NCI-H1930 (cell line): ENCODE results near the gene PLCL1.
A peak's percentile ranks its signal among the peaks of the same experiment; 100 is the strongest.

ENCODE experiments used
- DNase-seq, 2 experiments: peaks; one replicate each; lab custom pipeline; 2025; lab: John Stamatoyannopoulos, UW

The PLCL1 gene

GRCh38 chr2:198116756-198117155, 312.4 kb downstream of the PLCL1 start:
- DNase-seq, result no peak

GRCh38 chr2:198117406-198118041, 313.1 kb downstream of the PLCL1 start:
- no peak for DNase-seq

GRCh38 chr2:198127627-198128026, 323.2 kb downstream of the PLCL1 start:
- peak; percentile 11 to 27 for DNase-seq

- DNase-seq, result no peak
Measured at GRCh38 chr2:198129609-198130008, 325.2 kb downstream of the PLCL1 start.

- no peak for DNase-seq
Measured at GRCh38 chr2:198134293-198134955, 330.0 kb downstream of the PLCL1 start.

GRCh38 chr2:198135481-198135934, 331.1 kb downstream of the PLCL1 start:
- DNase-seq, result no peak

GRCh38 chr2:198136142-198136541, 331.7 kb downstream of the PLCL1 start:
- no peak for DNase-seq

GRCh38 chr2:198137733-198138132, 333.3 kb downstream of the PLCL1 start:
- DNase-seq, result no peak

- DNase-seq, result no peak
Measured at GRCh38 chr2:198141726-198142125, 337.3 kb downstream of the PLCL1 start.

- DNase-seq, result no peak
Measured at GRCh38 chr2:198143156-198143555, 338.8 kb downstream of the PLCL1 start.

GRCh38 chr2:198143793-198144192, 339.4 kb downstream of the PLCL1 start:
- no peak for DNase-seq

GRCh38 chr2:198144660-198145059, 340.3 kb downstream of the PLCL1 start:
- DNase-seq, result no peak

- DNase-seq, result no peak
Measured at GRCh38 chr2:198146346-198146940, 342.1 kb downstream of the PLCL1 start.

GRCh38 chr2:198157314-198157713, 352.9 kb downstream of the PLCL1 start:
- no peak for DNase-seq

- DNase-seq, result no peak
Measured at GRCh38 chr2:198161151-198161550, 356.8 kb downstream of the PLCL1 start.

- no peak for DNase-seq
Measured at GRCh38 chr2:198162276-198162675, 357.9 kb downstream of the PLCL1 start.

- DNase-seq, result no peak
Measured at GRCh38 chr2:198164843-198165242, 360.4 kb downstream of the PLCL1 start.

GRCh38 chr2:198165289-198165688, 360.9 kb downstream of the PLCL1 start:
- DNase-seq, result no peak

GRCh38 chr2:198167346-198167745, 363.0 kb downstream of the PLCL1 start:
- no peak for DNase-seq

- DNase-seq, result no peak
Measured at GRCh38 chr2:198168651-198169050, 364.3 kb downstream of the PLCL1 start.

- DNase-seq, result no peak
Measured at GRCh38 chr2:198173242-198173641, 368.8 kb downstream of the PLCL1 start.

- DNase-seq, result no peak
Measured at GRCh38 chr2:198173864-198174263, 369.5 kb downstream of the PLCL1 start.

GRCh38 chr2:198175271-198175670, 370.9 kb downstream of the PLCL1 start:
- DNase-seq, result no peak
